NCI-H146 (cell line): ENCODE results near the gene VAT1L.

Source experiments
- DNase-seq: peaks from one replicate; lab custom pipeline; 2025; lab: John Stamatoyannopoulos, UW

Gene VAT1L

GRCh38 chr16:77993111-77993985, 205.0 kb downstream of the VAT1L start:
- no peak for DNase-seq

GRCh38 chr16:77995843-77996455, 207.6 kb downstream of the VAT1L start:
- DNase-seq, result no peak

- DNase-seq, result no peak
These were observed 210.1 kb downstream of the VAT1L start for GRCh38 chr16:77998350-77999023.

GRCh38 chr16:78001451-78002025, 213.2 kb downstream of the VAT1L start:
- DNase-seq, result no peak

GRCh38 chr16:78002915-78003538, 214.7 kb downstream of the VAT1L start:
- DNase-seq, result peak; percentile 90

- DNase-seq, result no peak
These were observed 216.2 kb downstream of the VAT1L start for GRCh38 chr16:78004517-78004916.

- peak; percentile 20 for DNase-seq
These were observed 217.5 kb downstream of the VAT1L start for GRCh38 chr16:78005881-78006280.

- DNase-seq, result no peak
These were observed 218.8 kb downstream of the VAT1L start for GRCh38 chr16:78007121-78007520.

- no peak for DNase-seq
These were observed 234.1 kb downstream of the VAT1L start, which contains the start of gene CLEC3A for GRCh38 chr16:78022347-78023060. TSS of gene CLEC3A (plus strand) at chr16:78022548. CDS start at chr16:78022627, 79 bp downstream.

GRCh38 chr16:78024159-78024558, 235.8 kb downstream of the VAT1L start:
- no peak for DNase-seq

GRCh38 chr16:78025631-78026030, 237.3 kb downstream of the VAT1L start:
- DNase-seq, result no peak

- DNase-seq, result no peak
These were observed 239.7 kb downstream of the VAT1L start for GRCh38 chr16:78028018-78028417.
